Loucy (cell line): ENCODE measurements around the gene SDR42E2.
"Not testable (repeated sequence)": the region's sequence is repeated elsewhere in the genome, so short reads cannot be mapped to it uniquely, and the experiment has no call there.

Experiments
- H2AFZ ChIP-seq: fragments of 200-600 bp; sonication (generic); 2 replicates; pipeline ENCODE4 v1.6.0; 2016; ENCODE audit warnings: antibody characterized with exemption, mild to moderate bottlenecking, low read length, moderate library complexity
- H3F3A ChIP-seq: fragments of 200-600 bp; 2 replicates; pipeline ENCODE4 v1.6.0; 2016; ENCODE audit warnings: antibody characterized with exemption, low read depth, mild to moderate bottlenecking
- H3K27me3 ChIP-seq: fragments of 200-600 bp; sonication (generic); 2 replicates; pipeline ENCODE4 v1.6.1; 2014; ENCODE audit warnings: low read length, mild to moderate bottlenecking; ENCODE audit not compliant: insufficient read depth, poor library complexity, severe bottlenecking
- H3K36me3 ChIP-seq: fragments of 200-600 bp; sonication (generic); 2 replicates; pipeline ENCODE4 v1.6.1; 2016; ENCODE audit warnings: low read length; ENCODE audit not compliant: insufficient read depth
- H3K4me1 ChIP-seq: fragments of 200-600 bp; sonication (generic); 2 replicates; pipeline ENCODE4 v1.5.1; 2014; ENCODE audit warnings: low read length, mild to moderate bottlenecking; ENCODE audit not compliant: insufficient read depth, poor library complexity, severe bottlenecking
- H3K4me2 ChIP-seq: fragments of 200-600 bp; sonication (generic); 2 replicates; pipeline ENCODE4 v1.6.0; 2014; ENCODE audit warnings: antibody characterized with exemption, low read length, low read depth, mild to moderate bottlenecking; ENCODE audit not compliant: poor library complexity, severe bottlenecking
- H3K4me3 ChIP-seq: fragments of 200-600 bp; sonication (generic); 2 replicates; pipeline ENCODE4 v1.5.1; 2014; ENCODE audit warnings: low read length, mild to moderate bottlenecking, mixed read lengths; ENCODE audit not compliant: poor library complexity, severe bottlenecking
- H3K79me2 ChIP-seq: fragments of 200-600 bp; sonication (generic); 2 replicates; pipeline ENCODE4 v1.6.1; 2014; ENCODE audit warnings: low read length; ENCODE audit not compliant: insufficient read depth
- H3K9ac ChIP-seq: fragments of 200-600 bp; sonication (generic); 2 replicates; pipeline ENCODE4 v1.6.0; 2014; ENCODE audit warnings: mild to moderate bottlenecking, low read depth, low read length, moderate library complexity; ENCODE audit not compliant: poor library complexity, severe bottlenecking
- H3K9me2 ChIP-seq: fragments of 200-600 bp; sonication (generic); replicated peaks from 2 replicates; pipeline ENCODE4 v1.6.1; 2016; ENCODE audit warnings: low read depth, low read length, mixed read lengths
- H3K9me3 ChIP-seq: fragments of 200-600 bp; sonication (generic); 2 replicates; pipeline ENCODE4 v1.6.1; 2014; ENCODE audit warnings: mild to moderate bottlenecking, antibody characterized with exemption, low read length, low read depth; ENCODE audit not compliant: insufficient read depth
- H4K20me1 ChIP-seq: fragments of 200-600 bp; sonication (generic); 2 replicates; pipeline ENCODE4 v1.6.0; 2014; ENCODE audit warnings: antibody characterized with exemption, low read length, mild to moderate bottlenecking; ENCODE audit not compliant: insufficient read depth, poor library complexity, severe bottlenecking
- EZH2phosphoT487 ChIP-seq: fragments of 200-600 bp; IDR thresholded peaks from 2 replicates; pipeline ENCODE4 v1.6.1; 2018; ENCODE audit warnings: antibody characterized with exemption, mild to moderate bottlenecking, moderate library complexity, borderline replicate concordance
- TF ChIP-seq, protein P1 (sequence below): fragments of 200-600 bp; sonication (generic); conservative IDR thresholded peaks from 2 replicates; pipeline ENCODE4 v1.5.1; 2014; ENCODE audit warnings: mild to moderate bottlenecking, antibody characterized with exemption, low read length

Gene SDR42E2

DNA sequence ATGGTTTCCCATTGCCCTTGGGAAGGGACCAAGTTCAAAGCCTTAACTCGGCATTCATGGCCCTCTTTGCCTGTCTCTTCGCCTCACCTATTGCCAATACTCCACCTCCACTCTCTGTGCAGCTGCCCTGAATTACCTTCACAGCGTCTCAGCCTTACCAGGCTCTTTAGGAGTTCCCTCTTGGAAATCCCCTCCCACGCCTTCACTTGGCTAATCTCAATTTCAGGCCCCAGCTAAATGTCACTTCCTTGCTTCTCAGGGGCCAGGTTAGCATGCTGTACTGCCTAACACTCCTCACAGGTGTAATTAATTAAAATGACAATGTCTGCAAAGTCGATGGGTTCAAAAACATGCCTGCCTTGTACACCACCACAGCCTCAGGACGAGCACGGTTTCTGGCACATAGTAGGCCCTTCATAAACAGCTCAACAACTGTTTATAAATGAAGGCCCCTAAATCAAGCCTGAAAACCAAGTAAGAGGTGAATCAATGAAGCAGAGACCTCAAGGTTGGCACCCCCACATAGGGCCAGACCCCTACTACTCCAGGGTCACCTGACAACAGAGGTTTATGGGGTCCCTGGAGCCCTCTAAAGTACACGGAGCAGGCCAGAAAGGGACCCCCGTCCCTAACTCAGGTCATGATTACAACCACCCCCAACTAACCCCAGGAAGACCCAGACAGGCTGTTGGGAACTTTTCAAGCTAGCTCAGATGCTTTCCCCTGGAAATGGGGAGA, 32.6 kb downstream of the SDR42E2 start:
- Histone ChIP-seq H3K36me3 (no peaks in the 10 kb centered on the region), H3K9ac (peak overlapping the region; percentile 57), H4K20me1 (no peaks in the 10 kb centered on the region), H3K4me3 (peak overlapping the region; percentile 82), H3K9me2 (no peaks in the 10 kb centered on the region), H2AFZ (no peak overlapping the region), H3F3A (0 out of 2 replicates have a peak, but pooled peaks cover 6% of the 10 kb centered on the region), H3K79me2 (no peaks in the 10 kb centered on the region), H3K4me1 (peaks cover 29% of the 10 kb centered on the region), H3K27me3 (no peaks in the 10 kb centered on the region), H3K4me2 (peak overlapping the region; percentile 65), H3K9me3 (no peaks in the 10 kb centered on the region)
- no peak for TF ChIP-seq EZH2phosphoT487
- TF ChIP-seq, protein P1, sequence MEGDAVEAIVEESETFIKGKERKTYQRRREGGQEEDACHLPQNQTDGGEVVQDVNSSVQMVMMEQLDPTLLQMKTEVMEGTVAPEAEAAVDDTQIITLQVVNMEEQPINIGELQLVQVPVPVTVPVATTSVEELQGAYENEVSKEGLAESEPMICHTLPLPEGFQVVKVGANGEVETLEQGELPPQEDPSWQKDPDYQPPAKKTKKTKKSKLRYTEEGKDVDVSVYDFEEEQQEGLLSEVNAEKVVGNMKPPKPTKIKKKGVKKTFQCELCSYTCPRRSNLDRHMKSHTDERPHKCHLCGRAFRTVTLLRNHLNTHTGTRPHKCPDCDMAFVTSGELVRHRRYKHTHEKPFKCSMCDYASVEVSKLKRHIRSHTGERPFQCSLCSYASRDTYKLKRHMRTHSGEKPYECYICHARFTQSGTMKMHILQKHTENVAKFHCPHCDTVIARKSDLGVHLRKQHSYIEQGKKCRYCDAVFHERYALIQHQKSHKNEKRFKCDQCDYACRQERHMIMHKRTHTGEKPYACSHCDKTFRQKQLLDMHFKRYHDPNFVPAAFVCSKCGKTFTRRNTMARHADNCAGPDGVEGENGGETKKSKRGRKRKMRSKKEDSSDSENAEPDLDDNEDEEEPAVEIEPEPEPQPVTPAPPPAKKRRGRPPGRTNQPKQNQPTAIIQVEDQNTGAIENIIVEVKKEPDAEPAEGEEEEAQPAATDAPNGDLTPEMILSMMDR, result no peak

DNA sequence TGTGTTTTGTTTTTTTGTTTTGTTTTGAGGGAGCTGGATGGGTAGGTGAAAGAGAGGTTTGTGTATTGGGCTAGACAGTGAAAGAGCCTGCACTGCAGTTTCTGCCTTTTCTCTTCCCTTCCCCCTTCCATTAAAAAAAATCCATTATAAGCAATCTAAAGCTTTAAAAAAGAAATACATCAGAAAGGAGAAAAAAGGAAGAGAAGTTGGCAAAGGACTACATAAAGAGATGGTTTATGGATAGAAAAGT, 33.1 kb downstream of the SDR42E2 start:
- Histone ChIP-seq H3K4me2 (peak overlapping the region; percentile 65), H3K9ac (peak overlapping the region; percentile 57), H3K36me3 (no peaks in the 10 kb centered on the region), H3K27me3 (no peaks in the 10 kb centered on the region), H3F3A (0 out of 2 replicates have a peak, but pooled peaks cover 6% of the 10 kb centered on the region), H4K20me1 (no peaks in the 10 kb centered on the region), H3K79me2 (no peaks in the 10 kb centered on the region), H2AFZ (no peak overlapping the region), H3K4me3 (peak overlapping the region; percentile 82), H3K9me2 (no peaks in the 10 kb centered on the region), H3K9me3 (no peaks in the 10 kb centered on the region), H3K4me1 (peaks cover 29% of the 10 kb centered on the region)
- no peak for TF ChIP-seq EZH2phosphoT487
- TF ChIP-seq, protein P1, result no peak

DNA sequence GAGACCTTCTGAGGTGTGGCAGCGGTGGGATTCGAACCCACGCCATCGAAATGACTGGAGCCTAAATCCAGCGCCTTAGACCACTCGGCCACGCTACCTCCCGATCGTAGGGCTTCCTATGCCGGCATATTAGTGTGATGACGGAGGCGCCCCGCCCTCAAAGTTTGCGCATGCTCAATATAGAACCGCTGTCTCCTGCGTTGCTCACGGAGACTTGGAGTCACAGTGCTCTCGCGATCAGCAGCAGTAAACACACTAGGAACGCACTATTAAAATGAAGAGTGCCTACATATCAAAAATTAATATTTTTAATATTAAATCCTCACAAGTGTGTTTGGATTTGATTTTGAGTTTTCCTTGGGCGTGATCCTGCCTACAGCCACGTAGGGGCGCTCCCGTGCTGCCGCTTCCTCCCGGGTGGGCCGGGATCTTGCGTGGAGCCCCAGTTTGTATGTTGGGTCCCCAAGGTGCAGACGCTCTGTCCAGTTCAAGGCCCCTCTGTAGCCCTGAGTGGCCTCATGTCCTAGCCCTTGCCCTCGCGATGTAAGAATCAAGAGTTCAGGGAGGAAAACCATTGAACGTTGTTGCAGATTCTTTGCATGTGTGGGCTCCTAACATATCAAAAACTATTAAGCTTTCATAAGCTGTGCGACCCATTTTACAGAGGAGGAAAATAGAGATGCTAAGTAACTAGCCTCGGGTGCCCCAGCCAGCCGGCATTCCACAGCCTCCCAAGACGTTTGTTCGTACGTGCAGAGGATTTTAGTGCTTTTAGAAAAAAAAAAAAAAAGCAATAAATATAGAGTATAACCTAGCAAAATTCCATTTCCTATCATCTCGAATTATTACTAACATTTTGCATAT, 33.6 kb downstream of the SDR42E2 start:
- Histone ChIP-seq H3K4me1 (peaks cover 29% of the 10 kb centered on the region), H3K27me3 (no peaks in the 10 kb centered on the region)
- TF ChIP-seq EZH2phosphoT487, result no peak
- TF ChIP-seq, protein P1, result peak; percentile 77

DNA sequence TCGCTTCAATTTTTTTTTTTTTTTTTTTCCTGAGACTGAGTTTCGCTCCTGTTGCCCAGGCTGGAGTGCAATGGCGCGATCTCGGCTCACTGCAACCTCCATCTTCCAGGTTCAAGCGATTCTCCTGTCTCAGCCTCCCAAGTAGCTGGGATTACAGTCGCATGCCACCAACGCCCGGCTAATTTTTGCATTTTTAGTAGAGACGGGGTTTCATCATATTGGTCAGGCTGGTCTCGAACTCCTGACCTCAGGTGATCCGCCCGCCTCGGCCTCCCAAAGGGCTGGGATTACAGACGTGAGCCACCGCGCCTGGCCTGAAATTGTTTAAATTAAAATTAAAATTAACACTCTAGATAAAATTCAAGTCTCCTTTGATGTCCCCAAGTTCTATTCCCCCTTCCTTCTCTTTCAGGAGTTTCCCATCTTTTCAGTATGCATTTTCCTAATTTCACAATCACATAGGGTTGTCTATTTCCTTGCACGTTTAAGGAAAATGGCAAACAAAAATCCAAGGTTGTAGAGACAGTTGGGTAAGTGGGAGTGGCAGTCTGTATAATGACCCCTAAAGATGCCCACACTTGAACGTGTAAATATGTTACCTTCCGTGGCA, 34.4 kb downstream of the SDR42E2 start:
- H3K4me1 ChIP-seq, result peaks cover 25% of the 10 kb centered on the region
- H3K9me3 ChIP-seq, H4K20me1 ChIP-seq, H3K27me3 ChIP-seq, H3K36me3 ChIP-seq, H3K79me2 ChIP-seq, H3F3A ChIP-seq, H3K9me2 ChIP-seq: not testable (repeated sequence)
- H3K4me2 ChIP-seq, result peak overlapping the region; percentile 66
- H3K4me3 ChIP-seq, result peak overlapping the region; percentile 82
- H3K9ac ChIP-seq, result peak overlapping the region; percentile 57
- peak overlapping the region; percentile 96; the same call in 1 of the 2 replicates for H2AFZ ChIP-seq

More for the DNA sequence above, 33.6 kb downstream of the SDR42E2 start:
- no peaks in the 10 kb centered on the region for H3K79me2 ChIP-seq
- H3K9me2 ChIP-seq, result no peaks in the 10 kb centered on the region
- H3K9me3 ChIP-seq, result no peaks in the 10 kb centered on the region
- peak overlapping the region; percentile 57 for H3K9ac ChIP-seq
- no peaks in the 10 kb centered on the region for H3K36me3 ChIP-seq
- peak overlapping the region; percentile 96 for H2AFZ ChIP-seq
- no peaks in the 10 kb centered on the region for H4K20me1 ChIP-seq
- H3K4me2 ChIP-seq, result peak overlapping the region; percentile 66
- H3F3A ChIP-seq, result 0 out of 2 replicates have a peak, but pooled peaks cover 6% of the 10 kb centered on the region
- peak overlapping the region; percentile 82 for H3K4me3 ChIP-seq
